Activated CD8-positive, alpha-beta memory T cell treated with anti-CD3 and anti-CD28 coated beads for 4 hours (primary cell): ENCODE results near the gene SLC22A12.
"Not testable (repeated sequence)": the region's sequence is repeated elsewhere in the genome, so short reads cannot be mapped to it uniquely, and the experiment has no call there.

ENCODE experiments used
- DNase-seq, 2 donors: peaks; one replicate each; pipeline ENCODE4 v3.0.0-alpha.2; 2020; ENCODE audit warnings: low read depth in 2 of 2

SLC22A12 gene

DNA sequence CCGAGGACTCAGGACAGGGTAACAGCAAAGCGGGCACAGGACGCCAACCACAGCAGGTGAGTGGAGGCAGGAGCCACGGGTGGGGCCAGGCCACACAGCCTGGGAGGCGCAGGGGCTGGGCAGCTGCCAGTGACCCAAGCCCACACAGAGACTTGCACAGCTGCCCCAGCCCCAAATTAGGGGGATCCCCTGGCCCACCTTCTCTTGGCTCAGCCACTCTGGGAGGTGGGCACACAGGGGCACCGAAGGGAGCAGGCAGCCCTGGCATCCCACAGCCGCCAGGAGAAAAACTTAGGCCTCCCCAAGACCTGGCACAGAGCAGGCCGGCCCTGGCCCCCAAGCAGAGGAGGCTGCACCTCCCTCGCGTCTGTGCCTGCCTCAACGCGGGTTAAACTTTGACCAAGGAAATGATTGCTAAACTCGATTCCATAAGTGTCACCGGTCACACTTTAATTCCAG is at the start of gene SLC22A12:
TSS of gene SLC22A12 (plus strand) at position 458 of the 459 bp plus-strand sequence. CDS start 337 bp downstream, outside the sequence.
- no peak for DNase-seq

- DNase-seq, result no peak
Measured at GRCh38 chr11:64542172-64543125, 48.6 kb upstream of the SLC22A12 start.

- DNase-seq, result no peak
Measured at GRCh38 chr11:64543818-64544217, 47.2 kb upstream of the SLC22A12 start.

GRCh38 chr11:64544616-64545296 is 46.3 kb upstream of the SLC22A12 start:
- no peak for DNase-seq

DNA sequence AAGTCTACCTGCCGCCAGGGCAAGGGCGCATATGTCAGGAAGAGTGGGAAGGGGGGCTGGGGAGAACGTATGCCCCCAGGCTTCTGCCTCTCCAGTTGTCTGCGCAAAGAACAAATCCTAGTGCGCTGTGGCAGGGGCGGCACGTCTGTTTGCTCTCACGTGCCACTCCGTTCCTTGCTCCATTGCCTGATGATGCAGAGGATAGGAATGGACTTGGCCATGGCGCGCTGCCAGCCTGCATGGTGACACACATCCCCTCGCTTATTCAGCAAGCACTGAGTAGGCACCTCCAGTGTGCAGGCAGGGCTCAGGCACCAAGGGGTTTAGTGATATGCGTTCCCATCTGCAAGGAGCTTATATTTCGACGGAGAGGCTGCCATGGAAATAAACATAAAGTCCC is 45.4 kb upstream of the SLC22A12 start:
- no peak for DNase-seq

GRCh38 chr11:64546176-64546575 is 44.8 kb upstream of the SLC22A12 start:
- DNase-seq, result no peak

GRCh38 chr11:64546600-64546999 is 44.4 kb upstream of the SLC22A12 start:
- DNase-seq, result no peak

- DNase-seq, result no peak
Measured at GRCh38 chr11:64549969-64550368, 41.1 kb upstream of the SLC22A12 start.

- DNase-seq, result peak in 1 of 2 donors; percentile 10
Measured at GRCh38 chr11:64553554-64554201, 37.3 kb upstream of the SLC22A12 start.

GRCh38 chr11:64556044-64556720 is 34.8 kb upstream of the SLC22A12 start:
- no peak for DNase-seq

DNA sequence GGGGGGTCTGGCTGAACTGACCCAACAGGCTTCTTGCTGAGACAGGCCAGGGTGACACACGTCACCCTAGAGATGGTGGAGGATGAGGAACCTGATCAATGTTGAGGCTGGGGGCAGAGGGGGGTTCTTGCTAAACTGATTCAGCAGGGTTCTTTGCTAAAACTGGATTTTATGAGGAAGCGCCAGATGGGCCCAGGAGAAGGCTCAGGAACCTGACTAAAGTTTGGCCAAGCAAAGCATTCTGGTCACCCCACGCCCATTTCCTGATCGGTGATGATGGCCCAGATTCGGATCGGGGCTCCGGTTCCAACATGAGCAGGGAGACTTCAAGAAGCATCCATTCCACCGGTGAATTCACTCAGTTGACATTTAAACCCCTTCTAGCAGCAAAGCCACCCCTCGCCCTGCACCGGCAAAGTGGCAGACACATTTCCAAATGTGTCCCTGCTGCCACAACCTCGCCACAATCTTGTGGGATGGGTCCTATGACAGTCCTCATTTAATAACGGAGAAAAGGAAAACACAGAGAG is 34.2 kb upstream of the SLC22A12 start:
- no peak for DNase-seq

- no peak for DNase-seq
Measured at GRCh38 chr11:64558065-64558745, 32.8 kb upstream of the SLC22A12 start.

- no peak for DNase-seq
Measured at GRCh38 chr11:64558869-64559268, 32.2 kb upstream of the SLC22A12 start.

GRCh38 chr11:64559351-64560138 is 31.5 kb upstream of the SLC22A12 start:
- no peak for DNase-seq

DNA sequence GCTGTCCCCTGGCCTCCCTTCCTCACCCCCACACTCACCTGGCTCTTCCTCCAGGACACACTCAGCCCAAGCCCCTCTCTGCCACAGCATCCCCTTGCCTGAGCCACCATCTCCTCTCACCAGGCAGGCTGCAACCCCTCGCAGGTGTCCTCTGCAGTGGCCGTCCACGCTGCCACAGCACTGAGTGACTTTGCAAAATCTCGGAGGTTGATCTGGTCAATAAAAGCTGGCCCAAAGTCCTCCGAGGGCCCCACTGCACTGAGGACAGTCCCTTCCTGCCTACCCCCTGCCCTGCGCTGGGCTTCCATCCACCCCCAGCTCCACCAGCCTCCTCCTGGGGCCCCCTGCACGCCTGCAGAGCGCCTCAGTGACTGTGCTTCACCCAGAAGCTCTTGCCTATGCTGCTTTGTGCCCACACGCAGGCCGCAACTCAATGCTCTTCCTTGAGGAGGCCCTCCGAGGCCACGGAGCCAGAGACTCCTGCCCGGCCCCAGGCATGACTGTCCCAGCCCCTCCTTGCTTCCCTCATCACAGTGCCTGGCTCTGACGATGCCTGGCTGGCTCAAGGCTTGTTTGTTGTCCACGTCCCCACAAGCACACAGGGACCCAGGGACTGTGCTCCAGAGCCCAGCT is 30.8 kb upstream of the SLC22A12 start:
- no peak for DNase-seq

DNA sequence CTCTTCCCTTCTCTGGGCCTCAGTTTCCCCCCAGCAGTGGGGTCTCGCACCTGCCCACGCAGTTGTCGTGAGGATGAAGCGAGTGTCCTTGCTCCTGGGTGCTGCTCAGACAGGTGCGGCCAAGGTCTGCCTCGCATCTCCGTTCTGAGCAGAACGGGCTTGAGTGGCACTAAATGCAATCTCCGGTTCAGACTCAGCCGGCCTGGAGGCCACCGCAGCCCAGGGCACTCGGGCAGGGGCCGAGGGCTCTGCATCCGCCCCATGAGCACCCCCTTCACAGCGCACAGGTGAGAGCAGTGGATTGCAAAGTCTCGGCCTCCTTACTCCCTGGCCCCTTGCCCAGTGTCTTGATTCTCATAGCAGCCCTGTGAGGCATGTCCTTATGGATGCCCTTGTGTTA is 30.1 kb upstream of the SLC22A12 start:
- no peak for DNase-seq

GRCh38 chr11:64561429-64561828 is 29.6 kb upstream of the SLC22A12 start:
- DNase-seq, result not testable (repeated sequence)

- no peak for DNase-seq
Measured at GRCh38 chr11:64561984-64562722, 28.9 kb upstream of the SLC22A12 start.
